GM12892 (cell line): ENCODE data around the gene HLX.

Experiments
- POLR2A ChIP-seq: IDR thresholded peaks from 2 replicates; pipeline ENCODE4 v1.6.1; 2011; ENCODE audit warnings: low read depth, low read length, control low read depth
- POLR2AphosphoS5 ChIP-seq: IDR thresholded peaks from 2 replicates; pipeline ENCODE4 v1.6.1; 2011; ENCODE audit warnings: low read depth, low read length, control low read depth
- TAF1 ChIP-seq: IDR thresholded peaks from 2 replicates; pipeline ENCODE4 v1.6.1; 2011; ENCODE audit warnings: low read depth, mild to moderate bottlenecking, control low read depth, low read length, borderline replicate concordance

DNA sequence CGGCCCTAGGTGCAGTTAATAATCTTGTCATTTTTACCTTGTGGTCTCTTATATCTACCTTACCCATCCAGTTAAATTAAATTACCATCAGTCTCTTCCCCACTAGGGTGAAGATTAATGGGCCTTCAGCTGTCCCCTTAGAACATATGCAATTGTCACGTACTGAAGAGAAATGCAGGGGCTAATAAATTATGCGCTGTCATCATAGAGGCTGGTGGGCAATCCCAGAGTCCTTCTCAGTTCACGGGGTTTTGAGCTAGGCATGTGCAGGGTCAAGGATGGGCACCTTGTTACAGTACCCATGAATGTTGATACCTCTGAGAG is 35.8 kb downstream of the HLX start:
- no peak for TF ChIP-seq POLR2AphosphoS5
- no peak for TF ChIP-seq POLR2A
- no peak for TF ChIP-seq TAF1
